Brain microvascular endothelial cell (primary cell): ENCODE measurements around the gene TRIM29.

Experiments used
- DNase-seq: peaks from one replicate; pipeline ENCODE4 v3.0.0-alpha.2; 2020
- H3K27ac ChIP-seq: fragments of 250-450 bp; sonication (Bioruptor Pico); 2 replicates; pipeline ENCODE4 v1.5.1; 2020; ENCODE audit warnings: mild to moderate bottlenecking, moderate library complexity
- H3K27me3 ChIP-seq: fragments of 250-450 bp; sonication (Bioruptor Pico); replicated peaks from 2 replicates; pipeline ENCODE4 v1.5.1; 2020; ENCODE audit warnings: mild to moderate bottlenecking
- H3K36me3 ChIP-seq: fragments of 250-450 bp; sonication (Bioruptor Pico); replicated peaks from 2 replicates; pipeline ENCODE4 v1.5.1; 2020; ENCODE audit warnings: mild to moderate bottlenecking
- H3K4me3 ChIP-seq: 2 replicates; pipeline ENCODE4 v1.5.1; 2011; ENCODE audit warnings: low read depth, mild to moderate bottlenecking, control low read depth, low read length, moderate library complexity
- CTCF ChIP-seq: IDR thresholded peaks from 2 replicates; pipeline ENCODE4 v1.5.1; 2011; ENCODE audit warnings: low read depth, mild to moderate bottlenecking, moderate library complexity, low read length, control low read depth, inconsistent platforms; ENCODE audit errors: missing control alignments
- in situ Hi-C: cut with HindIII; loops from 2 replicates; pipeline ENCODE4 v1.10.0; 2017; ENCODE audit warnings: low sequenced_read_pairs, low pct_ligation_motif_present

TRIM29 gene

GRCh38 chr11:120184371-120184945 is 46.5 kb upstream of the TRIM29 start:
- Histone ChIP-seq H3K27me3 (no peaks in the 10 kb centered on the region), H3K36me3 (no peaks in the 10 kb centered on the region), H3K4me3 (no peak overlapping the region), H3K27ac (no peak overlapping the region)
- in situ Hi-C loops, result no loop called here
- TF ChIP-seq CTCF, result no peak
- no peak for DNase-seq

GRCh38 chr11:120183701-120184141 is 45.8 kb upstream of the TRIM29 start:
- no peak for DNase-seq
- H3K27me3 ChIP-seq, result no peaks in the 10 kb centered on the region
- H3K27ac ChIP-seq, result no peak overlapping the region
- no peak overlapping the region for H3K4me3 ChIP-seq
- H3K36me3 ChIP-seq, result no peaks in the 10 kb centered on the region
- TF ChIP-seq CTCF, result no peak
- in situ Hi-C loops, result no loop called here

- Histone ChIP-seq H3K4me3 (no peak overlapping the region), H3K27ac (no peak overlapping the region), H3K36me3 (no peaks in the 10 kb centered on the region), H3K27me3 (no peaks in the 10 kb centered on the region)
- TF ChIP-seq CTCF, result peak; percentile 65
- in situ Hi-C loops, result no loop called here
- DNase-seq, result no peak
Observed at GRCh38 chr11:120182790-120183491, 45.0 kb upstream of the TRIM29 start.

GRCh38 chr11:120182372-120182771 is 44.5 kb upstream of the TRIM29 start:
- H3K27ac ChIP-seq, result no peak overlapping the region
- DNase-seq, result no peak
- no peak for TF ChIP-seq CTCF

GRCh38 chr11:120181376-120181975 is 43.6 kb upstream of the TRIM29 start:
- Histone ChIP-seq H3K27ac (no peak overlapping the region), H3K36me3 (no peaks in the 10 kb centered on the region), H3K4me3 (no peak overlapping the region), H3K27me3 (no peaks in the 10 kb centered on the region)
- DNase-seq, result no peak
- in situ Hi-C loops, result no loop called here
- TF ChIP-seq CTCF, result no peak

More at GRCh38 chr11:120182372-120182771, 44.5 kb upstream of the TRIM29 start:
- Histone ChIP-seq H3K4me3 (no peak overlapping the region), H3K27me3 (no peaks in the 10 kb centered on the region), H3K36me3 (no peaks in the 10 kb centered on the region)
- in situ Hi-C loops, result no loop called here
